AG09319 (cell line): ENCODE data around the gene WIPF2.
A peak's percentile ranks its signal among the peaks of the same experiment; 100 is the strongest.
"Not testable (repeated sequence)": the region's sequence is repeated elsewhere in the genome, so short reads cannot be mapped to it uniquely, and the experiment has no call there.

ENCODE experiments used
- DNase-seq: peaks from one replicate; pipeline ENCODE4 v3.0.0-alpha.2; 2010; ENCODE audit warnings: low read depth; ENCODE audit errors: extremely low read depth
- CTCF ChIP-seq: IDR thresholded peaks from 2 replicates; pipeline ENCODE4 v1.5.1; 2011; ENCODE audit warnings: low read depth, mild to moderate bottlenecking, inconsistent platforms, low read length, moderate library complexity

Gene WIPF2

GRCh38 chr17:40290629-40291280 lies 71.7 kb downstream of the WIPF2 start:
- peak; percentile 92 for DNase-seq
- TF ChIP-seq CTCF = peak; percentile 68

- no peak for TF ChIP-seq CTCF
- no peak for DNase-seq
Measured at GRCh38 chr17:40291281-40291664, 72.2 kb downstream of the WIPF2 start.

DNA sequence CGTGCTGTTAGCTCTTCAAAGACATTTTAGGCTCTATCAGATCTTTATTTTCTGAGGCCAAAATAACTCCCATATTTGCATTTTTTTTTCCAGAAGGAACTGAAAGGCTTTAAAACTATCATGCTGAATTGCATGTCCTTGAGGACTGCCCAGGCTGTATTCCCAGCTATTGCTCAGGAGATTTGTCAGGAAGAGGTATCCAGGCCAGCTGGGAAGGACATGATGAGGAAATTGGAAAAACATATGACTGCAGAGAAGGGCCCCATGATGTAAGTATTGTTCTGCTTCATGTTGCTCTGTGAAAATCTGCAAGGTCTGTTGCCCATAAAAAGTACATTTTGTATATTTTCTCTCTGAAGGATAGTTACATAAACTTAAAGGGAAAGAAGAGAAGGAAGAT lies 74.3 kb downstream of the WIPF2 start:
- DNase-seq = no peak
- TF ChIP-seq CTCF = no peak

GRCh38 chr17:40295488-40296436 lies 76.7 kb downstream of the WIPF2 start:
- DNase-seq = no peak
- no peak for TF ChIP-seq CTCF

GRCh38 chr17:40297511-40297910 lies 78.4 kb downstream of the WIPF2 start:
- DNase-seq = no peak
- no peak for TF ChIP-seq CTCF

- no peak for DNase-seq
- TF ChIP-seq CTCF = no peak
Measured at GRCh38 chr17:40298726-40299125, 79.6 kb downstream of the WIPF2 start.

DNA sequence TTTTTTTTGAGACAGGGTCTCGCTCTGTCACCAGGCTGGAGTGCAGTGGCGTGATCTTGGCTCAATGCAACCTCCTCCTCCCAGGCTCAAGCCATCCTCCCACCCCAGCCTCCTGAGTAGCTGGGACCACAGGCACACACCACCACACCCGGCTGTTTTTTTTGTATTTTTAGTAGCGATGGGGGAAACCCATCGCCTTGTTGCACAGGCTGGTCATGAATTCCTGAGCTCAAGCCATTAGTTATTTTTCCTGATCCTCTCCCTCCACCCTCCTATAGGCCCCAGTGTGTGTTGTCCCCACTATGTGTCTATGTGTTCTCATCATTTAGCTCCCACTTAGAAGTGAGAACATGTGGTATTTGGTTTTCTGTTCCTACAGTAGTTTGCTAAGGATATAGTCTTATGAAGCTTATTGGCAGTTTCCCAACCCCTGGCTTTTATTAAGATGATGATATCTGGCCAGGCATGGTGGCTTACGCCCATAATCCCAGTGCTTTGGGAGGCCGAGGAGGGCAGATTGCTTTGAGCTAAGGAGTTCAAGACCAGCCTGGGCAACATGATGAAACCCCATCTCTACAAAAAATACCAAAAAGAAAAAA lies 80.2 kb downstream of the WIPF2 start:
- DNase-seq = not testable (repeated sequence)
